ENCODE data around the gene PARP9.
A peak's percentile ranks its signal among the peaks of the same experiment; 100 is the strongest.

The PARP9 gene

GRCh38 chr3:122564155-122564912 lies at the start of gene PARP9, which contains the start of gene DTX3L:
TSS of gene PARP9 (minus strand) at chr3:122564300. CDS start at chr3:122559620, 4,680 bp downstream.
TSS of gene DTX3L (plus strand) at chr3:122564338. CDS start at chr3:122564427, 89 bp downstream.
- DNase-seq, result peak; percentile 68

GRCh38 chr3:122612696-122613095 lies 48.6 kb upstream of the PARP9 start:
- DNase-seq, result no peak

- DNase-seq, result no peak
Measured at GRCh38 chr3:122609798-122610559, 45.9 kb upstream of the PARP9 start.

GRCh38 chr3:122608916-122609315 lies 44.8 kb upstream of the PARP9 start:
- no peak for DNase-seq

- DNase-seq, result no peak
Measured at GRCh38 chr3:122606330-122606729, 42.2 kb upstream of the PARP9 start.

- no peak for DNase-seq
Measured at GRCh38 chr3:122603056-122603455, 39.0 kb upstream of the PARP9 start.

- DNase-seq, result no peak
Measured at GRCh38 chr3:122602011-122602710, 38.1 kb upstream of the PARP9 start.

GRCh38 chr3:122598556-122598955 lies 34.5 kb upstream of the PARP9 start:
- no peak for DNase-seq

GRCh38 chr3:122598151-122598550 lies 34.1 kb upstream of the PARP9 start:
- DNase-seq, result no peak

GRCh38 chr3:122594025-122594424 lies 29.9 kb upstream of the PARP9 start:
- no peak for DNase-seq

GRCh38 chr3:122590610-122591009 lies 26.5 kb upstream of the PARP9 start:
- no peak for DNase-seq

GRCh38 chr3:122589297-122589696 lies 25.2 kb upstream of the PARP9 start:
- no peak for DNase-seq

- DNase-seq, result no peak
Measured at GRCh38 chr3:122587572-122587971, 23.5 kb upstream of the PARP9 start.

GRCh38 chr3:122586773-122587485 lies 22.8 kb upstream of the PARP9 start:
- DNase-seq, result no peak

- DNase-seq, result no peak
Measured at GRCh38 chr3:122586098-122586497, 22.0 kb upstream of the PARP9 start.

- DNase-seq, result no peak
Measured at GRCh38 chr3:122582390-122582789, 18.3 kb upstream of the PARP9 start.

- DNase-seq, result no peak
Measured at GRCh38 chr3:122581622-122582021, 17.5 kb upstream of the PARP9 start.

- no peak for DNase-seq
Measured at GRCh38 chr3:122580470-122580869, 16.4 kb upstream of the PARP9 start.

- no peak for DNase-seq
Measured at GRCh38 chr3:122578069-122578740, 14.1 kb upstream of the PARP9 start.

GRCh38 chr3:122577409-122578031 lies 13.4 kb upstream of the PARP9 start, which contains the start of gene PARP15:
TSS of gene PARP15 (plus strand) at chr3:122577650. CDS start at chr3:122577668, 18 bp downstream.
- no peak for DNase-seq

- no peak for DNase-seq
Measured at GRCh38 chr3:122576174-122576940, 12.3 kb upstream of the PARP9 start.
